RCC 7860 (cell line): ENCODE measurements around the gene CMSS1.
"Not testable (repeated sequence)": the region's sequence is repeated elsewhere in the genome, so short reads cannot be mapped to it uniquely, and the experiment has no call there.

Source experiments
- DNase-seq: peaks from one replicate; pipeline ENCODE4 v3.0.0-alpha.2; 2015; ENCODE audit warnings: low spot score
- FAIRE-seq: peaks from 2 replicates; lab custom pipeline; 2012; peaks lifted over from hg19 to GRCh38; lab: Jason Lieb, UNC

Gene CMSS1

GRCh38 chr3:99817047-99817436, 620 bp upstream of the CMSS1 start:
- DNase-seq (no peak), FAIRE-seq (no peak)

- FAIRE-seq (no peak), DNase-seq (no peak)
Observed at GRCh38 chr3:99818818-99819217, 1.2 kb downstream of the CMSS1 start.

- DNase-seq (no peak), FAIRE-seq (no peak)
Observed at GRCh38 chr3:99823723-99824711, 6.4 kb downstream of the CMSS1 start.

DNA sequence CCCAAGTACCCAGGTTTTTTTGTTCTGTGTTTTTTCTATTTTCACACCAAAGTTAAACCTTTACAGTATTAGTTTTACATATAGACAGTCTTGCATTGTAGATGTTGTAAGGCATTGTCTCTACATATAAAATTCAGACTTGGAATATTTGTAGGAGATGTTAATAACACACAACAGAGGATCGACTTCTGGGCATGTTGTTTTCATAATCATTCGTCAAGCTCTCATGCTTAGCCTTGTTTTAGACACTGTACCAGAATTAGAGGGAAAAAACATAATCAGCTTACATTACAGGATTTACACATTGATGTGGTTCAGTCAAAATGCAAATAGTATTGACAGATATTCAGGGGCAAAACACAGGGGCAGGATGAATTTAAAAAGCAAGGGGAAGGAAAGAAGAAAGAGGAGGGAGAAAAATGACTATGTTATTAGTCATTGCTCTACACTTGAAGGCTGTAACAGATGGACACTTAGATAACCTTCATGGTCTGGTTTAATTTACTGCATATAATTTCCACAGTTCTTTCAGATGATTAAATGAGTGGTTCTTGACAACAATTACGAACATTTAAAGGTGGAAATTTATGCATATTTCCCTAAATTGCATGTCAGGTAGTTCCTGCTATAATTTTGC, 7.5 kb downstream of the CMSS1 start:
- peak; percentile 90 for FAIRE-seq
- DNase-seq: peak; percentile 34

GRCh38 chr3:99829844-99830243, 12.2 kb downstream of the CMSS1 start:
- FAIRE-seq (no peak), DNase-seq (no peak)

GRCh38 chr3:99833617-99834205, 16.0 kb downstream of the CMSS1 start:
- no peak for DNase-seq
- FAIRE-seq: no peak

GRCh38 chr3:99834211-99834957, 16.7 kb downstream of the CMSS1 start:
- DNase-seq (no peak), FAIRE-seq (no peak)

DNA sequence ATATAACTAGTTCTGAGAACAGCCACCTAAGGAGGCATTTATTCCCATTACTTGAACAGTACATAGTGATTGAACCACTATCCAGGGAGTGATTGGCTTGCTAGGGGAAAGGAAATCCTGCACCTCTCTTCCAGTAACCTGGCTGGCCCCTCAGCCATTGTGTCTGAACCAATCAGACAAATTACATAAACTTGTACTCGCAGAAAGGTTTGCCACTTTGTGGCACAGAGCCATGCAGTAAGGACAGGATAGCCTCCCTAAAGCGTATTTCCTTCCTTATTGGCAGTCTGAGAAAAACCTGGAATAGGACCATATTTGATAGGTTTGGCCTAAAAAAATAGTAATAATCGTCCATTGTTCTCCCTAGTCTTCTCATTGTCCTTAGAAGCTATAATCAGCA, 19.0 kb downstream of the CMSS1 start:
- FAIRE-seq: no peak
- no peak for DNase-seq

GRCh38 chr3:99837715-99838114, 20.1 kb downstream of the CMSS1 start:
- FAIRE-seq (no peak), DNase-seq (no peak)

DNA sequence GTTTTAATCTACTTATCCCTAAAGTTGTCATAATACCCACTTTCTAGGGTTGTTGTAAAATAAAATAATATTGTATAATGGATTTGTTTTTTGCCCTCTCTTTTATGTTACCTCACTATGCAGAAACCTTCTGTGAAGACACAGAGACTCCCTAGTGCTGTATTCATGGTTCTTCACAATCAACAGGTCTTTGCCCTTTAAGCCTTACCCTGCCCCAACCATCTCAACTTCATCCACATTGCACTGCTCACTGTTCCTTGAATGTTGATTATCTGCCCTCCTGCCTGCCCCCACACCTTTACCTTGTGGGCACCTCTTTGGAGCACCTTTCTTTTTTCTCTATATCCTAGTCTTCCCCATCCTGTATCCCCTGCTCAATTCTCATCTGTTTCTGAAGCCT, 21.1 kb downstream of the CMSS1 start:
- DNase-seq (no peak), FAIRE-seq (no peak)

GRCh38 chr3:99839613-99840012, 22.0 kb downstream of the CMSS1 start:
- DNase-seq (no peak), FAIRE-seq (no peak)

DNA sequence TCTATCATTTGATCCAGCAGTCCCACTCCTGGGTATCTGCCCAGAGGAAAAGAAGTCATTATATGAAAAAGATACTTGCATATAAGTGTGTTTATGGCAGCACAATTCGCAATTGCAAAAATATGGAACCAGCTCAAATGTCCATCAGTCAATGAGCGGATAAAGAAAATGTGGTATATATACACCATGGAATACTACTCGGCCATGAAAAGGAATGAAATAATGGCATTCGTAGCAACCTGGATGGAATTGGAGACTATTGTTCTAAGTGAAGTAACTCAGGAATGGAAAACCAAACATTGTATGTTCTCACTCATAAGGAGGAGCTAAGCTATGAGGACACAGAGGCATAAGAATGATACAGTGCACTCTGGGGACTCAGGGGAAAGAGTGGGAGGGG, 24.3 kb downstream of the CMSS1 start:
- not testable (repeated sequence) for FAIRE-seq, DNase-seq

DNA sequence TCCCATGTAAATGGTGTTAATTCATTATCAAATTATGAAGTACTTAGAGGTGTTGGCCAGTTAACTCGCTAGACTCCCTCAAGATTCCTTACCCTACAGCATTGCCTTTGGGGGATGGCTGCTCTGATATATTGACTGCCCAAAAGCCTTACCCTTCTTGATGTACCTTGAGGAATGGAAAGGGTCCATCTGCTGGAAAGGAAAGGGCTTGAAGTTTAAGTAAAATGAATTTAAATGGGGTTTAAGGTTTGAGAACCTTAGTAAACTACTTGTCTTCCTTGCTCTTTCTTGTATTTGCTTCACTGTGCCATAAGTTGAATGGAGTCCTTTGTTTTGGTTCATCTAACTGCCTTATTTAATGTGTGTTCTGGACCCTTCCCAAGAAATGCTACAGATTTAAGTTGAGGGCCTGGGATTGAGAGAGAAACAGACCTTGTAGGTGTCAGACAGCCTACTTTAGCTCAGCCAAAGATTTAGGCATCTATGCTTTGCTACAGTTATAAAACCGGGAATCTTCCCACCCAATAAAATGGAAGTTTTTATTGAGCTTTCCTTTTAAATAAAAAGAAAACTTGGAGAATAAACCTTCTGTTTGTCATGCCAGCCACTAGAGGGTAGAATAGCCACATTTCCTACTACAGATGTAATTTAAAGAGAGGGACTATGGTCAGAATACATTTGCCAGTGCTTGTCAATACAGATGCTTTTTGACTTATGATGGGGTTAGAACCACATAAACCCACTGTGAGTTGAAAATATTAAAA, 25.3 kb downstream of the CMSS1 start:
- peak; percentile 57 for DNase-seq
- FAIRE-seq: peak; percentile 81

DNA sequence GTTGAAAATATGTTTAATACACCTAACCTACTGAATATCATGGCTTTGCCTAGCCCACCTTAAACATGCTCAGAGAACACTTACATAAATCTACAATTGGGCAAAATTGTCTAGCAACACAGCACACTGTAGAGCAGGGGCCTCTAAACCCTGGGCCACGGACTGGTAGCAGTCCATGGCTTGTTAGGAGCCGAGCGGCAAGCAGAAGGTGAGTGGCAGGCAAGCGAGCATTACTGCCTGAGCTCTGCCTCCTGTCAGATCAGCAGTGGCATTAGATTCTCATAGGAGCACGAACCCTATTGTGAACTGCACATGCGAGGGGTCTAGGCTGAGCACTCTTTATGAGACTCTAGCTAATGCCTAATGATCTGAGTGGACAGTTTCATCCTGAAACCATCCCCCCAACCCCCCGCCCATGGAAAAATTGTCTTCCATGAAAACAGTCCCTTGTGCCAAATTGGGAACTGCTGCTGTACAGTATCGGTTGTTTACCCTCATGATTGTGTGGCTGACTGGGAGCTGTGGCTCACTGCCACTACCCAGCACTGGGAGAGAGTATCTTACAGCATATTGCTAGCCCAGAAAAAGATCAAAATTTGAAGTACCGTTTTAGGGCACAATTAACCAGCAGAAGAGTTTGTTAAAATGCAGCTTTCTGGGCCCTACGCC, 26.1 kb downstream of the CMSS1 start:
- DNase-seq (no peak), FAIRE-seq (no peak)

GRCh38 chr3:99845331-99845730, 27.7 kb downstream of the CMSS1 start:
- FAIRE-seq: no peak

DNA sequence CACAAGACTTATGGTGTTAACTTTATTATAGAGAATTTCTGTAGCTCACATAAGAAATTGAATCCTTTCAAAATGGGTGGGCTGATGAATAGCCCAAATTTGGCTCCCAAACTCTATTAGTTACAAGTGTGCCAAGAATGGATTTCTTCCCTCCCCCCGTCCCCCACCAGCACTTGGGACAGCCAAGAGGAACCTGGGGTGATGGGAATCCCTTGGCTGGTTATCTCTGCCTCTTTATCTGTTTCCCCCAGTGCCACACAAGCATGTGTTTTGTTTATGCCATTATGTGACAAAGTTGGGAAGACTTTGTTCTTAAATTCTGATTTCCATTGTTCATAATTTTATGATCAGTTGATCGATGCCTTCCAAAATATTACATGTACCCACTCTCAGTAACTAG, 28.3 kb downstream of the CMSS1 start:
- DNase-seq (no peak), FAIRE-seq (no peak)

More at GRCh38 chr3:99845331-99845730, 27.7 kb downstream of the CMSS1 start:
- no peak for DNase-seq

DNA sequence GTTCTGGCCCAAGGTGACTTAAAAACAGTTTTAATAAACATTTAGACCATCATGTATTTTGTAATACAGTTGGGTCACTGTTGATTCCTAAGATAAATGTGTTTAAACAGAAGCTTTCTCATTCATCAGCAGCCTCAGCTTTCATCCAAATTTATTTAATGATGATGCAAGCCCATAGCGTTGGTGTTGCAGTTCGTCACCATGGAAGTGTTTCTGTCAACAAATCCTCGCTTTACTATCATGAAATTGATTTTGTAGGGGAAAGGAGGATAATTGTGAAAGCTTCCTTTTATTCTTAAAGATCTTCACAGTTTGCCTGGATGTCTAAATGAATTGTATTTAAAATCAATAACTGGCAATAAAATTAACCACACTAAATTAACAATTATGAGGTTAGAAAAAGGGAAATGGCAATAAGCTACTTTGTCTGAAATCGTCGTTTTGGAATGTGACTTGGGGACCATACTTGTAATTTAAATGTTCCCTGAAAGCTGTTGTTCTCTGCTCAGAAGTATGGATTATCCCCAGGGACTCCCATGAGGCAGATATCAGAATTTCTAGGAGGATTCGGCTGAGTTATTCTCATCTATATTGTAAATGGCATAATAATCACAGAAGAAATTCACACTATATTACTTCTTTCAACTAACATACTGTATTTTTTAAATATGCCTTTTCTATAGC, 29.0 kb downstream of the CMSS1 start:
- DNase-seq (no peak), FAIRE-seq (no peak)

- FAIRE-seq (no peak), DNase-seq (no peak)
Observed at GRCh38 chr3:99848433-99848832, 30.8 kb downstream of the CMSS1 start.

- DNase-seq (no peak), FAIRE-seq (no peak)
Observed at GRCh38 chr3:99850608-99851007, 32.9 kb downstream of the CMSS1 start.
